ENCODE measurements around the gene ZBTB20. TPM values are rescaled to one million over a fixed set of nuclear protein-coding genes. Genes with fewer than 3 reads are reported as not detected.

Gene ZBTB20
- total and polyA plus RNA-seq, 12 donors = 0.57 to 105 (median 86.8) TPM

- H3K36me3 ChIP-seq = no peaks in the 10 kb centered on the region
- ATAC-seq (peak in 1 of 8 donors; percentile 42), DNase-seq (no peak)
- H3K27ac ChIP-seq = peak overlapping the region in 1 of 10 donors; percentile 45
- no peaks in the 10 kb centered on the region for H3K4me1 ChIP-seq
- WGBS, 2 donors = 67 to 68% methylated on average over 5 of the region's 5 CpGs
- intact Hi-C loops (cut with DNase I) = no loop called here
- no peak overlapping the region for H3K4me3 ChIP-seq
- TF ChIP-seq, protein P1, sequence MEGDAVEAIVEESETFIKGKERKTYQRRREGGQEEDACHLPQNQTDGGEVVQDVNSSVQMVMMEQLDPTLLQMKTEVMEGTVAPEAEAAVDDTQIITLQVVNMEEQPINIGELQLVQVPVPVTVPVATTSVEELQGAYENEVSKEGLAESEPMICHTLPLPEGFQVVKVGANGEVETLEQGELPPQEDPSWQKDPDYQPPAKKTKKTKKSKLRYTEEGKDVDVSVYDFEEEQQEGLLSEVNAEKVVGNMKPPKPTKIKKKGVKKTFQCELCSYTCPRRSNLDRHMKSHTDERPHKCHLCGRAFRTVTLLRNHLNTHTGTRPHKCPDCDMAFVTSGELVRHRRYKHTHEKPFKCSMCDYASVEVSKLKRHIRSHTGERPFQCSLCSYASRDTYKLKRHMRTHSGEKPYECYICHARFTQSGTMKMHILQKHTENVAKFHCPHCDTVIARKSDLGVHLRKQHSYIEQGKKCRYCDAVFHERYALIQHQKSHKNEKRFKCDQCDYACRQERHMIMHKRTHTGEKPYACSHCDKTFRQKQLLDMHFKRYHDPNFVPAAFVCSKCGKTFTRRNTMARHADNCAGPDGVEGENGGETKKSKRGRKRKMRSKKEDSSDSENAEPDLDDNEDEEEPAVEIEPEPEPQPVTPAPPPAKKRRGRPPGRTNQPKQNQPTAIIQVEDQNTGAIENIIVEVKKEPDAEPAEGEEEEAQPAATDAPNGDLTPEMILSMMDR (IDR thresholded peaks at IDR 0.05) = no peak
- H3K27me3 ChIP-seq = no peaks in the 10 kb centered on the region
- no peaks in the 10 kb centered on the region for H3K9me3 ChIP-seq
These were observed 838.3 kb downstream of the ZBTB20 start for GRCh38 chr3:114308830-114309229.

GRCh38 chr3:114308377-114308776 lies 838.7 kb downstream of the ZBTB20 start:
- WGBS, 2 donors = 80 to 82% methylated on average over 2 of the region's 2 CpGs
- no peaks in the 10 kb centered on the region for H3K9me3 ChIP-seq

GRCh38 chr3:114307832-114308231 lies 839.3 kb downstream of the ZBTB20 start:
- Histone ChIP-seq H3K4me1 (no peaks in the 10 kb centered on the region), H3K9me3 (no peaks in the 10 kb centered on the region), H3K4me3 (no peak overlapping the region), H3K27me3 (no peaks in the 10 kb centered on the region), H3K27ac (peak overlapping the region in 1 of 10 donors; percentile 49), H3K36me3 (no peaks in the 10 kb centered on the region)
- TF ChIP-seq, protein P1 (IDR thresholded peaks at IDR 0.05) = no peak
- ATAC-seq (no peak), DNase-seq (no peak)
- 75 to 88% methylated on average over 3 of the region's 3 CpGs for WGBS, 2 donors
- intact Hi-C loops (cut with DNase I) = no loop called here

More at GRCh38 chr3:114308377-114308776, 838.7 kb downstream of the ZBTB20 start:
- Histone ChIP-seq H3K27ac (peak overlapping the region in 1 of 10 donors; percentile 45), H3K4me1 (no peaks in the 10 kb centered on the region), H3K27me3 (no peaks in the 10 kb centered on the region), H3K36me3 (no peaks in the 10 kb centered on the region), H3K4me3 (no peak overlapping the region)
- ATAC-seq (no peak), DNase-seq (no peak)
- intact Hi-C loops (cut with DNase I) = no loop called here
- TF ChIP-seq, protein P1 (IDR thresholded peaks at IDR 0.05) = no peak

DNA sequence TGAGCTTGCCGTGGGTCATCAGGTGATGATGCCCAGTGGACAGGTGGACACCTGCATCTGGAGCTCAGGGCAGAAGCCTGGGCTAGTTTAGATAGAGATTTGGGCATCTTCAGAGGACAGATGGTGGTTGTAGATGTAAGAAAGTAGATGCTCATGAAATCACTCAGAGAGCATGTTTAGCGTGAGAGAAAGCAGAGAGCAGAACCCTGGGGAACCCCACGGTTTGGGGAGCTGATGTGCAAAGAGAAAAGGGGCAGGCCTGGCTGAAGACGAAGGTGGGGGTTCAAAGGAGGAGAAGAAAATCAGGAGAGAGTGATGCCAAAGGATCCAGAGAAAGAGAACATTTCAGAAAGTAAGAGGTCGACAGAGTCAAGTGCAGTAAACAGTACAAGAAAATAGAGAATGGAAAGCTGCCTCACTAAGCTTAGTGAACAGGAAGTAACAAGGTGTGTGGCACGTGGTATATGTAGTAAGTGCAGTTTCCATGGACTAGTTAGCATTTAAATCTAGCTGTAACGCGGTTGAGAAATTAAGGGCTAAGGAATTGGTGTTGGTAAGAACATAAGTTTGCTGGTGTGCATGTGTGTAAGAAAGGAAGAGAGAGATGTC lies 839.8 kb downstream of the ZBTB20 start:
- H3K27ac ChIP-seq = peak overlapping the region in 1 of 10 donors; percentile 49
- TF ChIP-seq, protein P1 (IDR thresholded peaks at IDR 0.05) = no peak
- DNase-seq = no peak
- 83 to 85% methylated on average over 8 of the region's 8 CpGs for WGBS, 2 donors
- no peaks in the 10 kb centered on the region for H3K36me3 ChIP-seq
- no peak overlapping the region for H3K4me3 ChIP-seq
- ATAC-seq = no peak
- intact Hi-C loops (cut with DNase I) = no loop called here
- no peaks in the 10 kb centered on the region for H3K27me3 ChIP-seq
- no peaks in the 10 kb centered on the region for H3K9me3 ChIP-seq
- no peaks in the 10 kb centered on the region for H3K4me1 ChIP-seq

All from heart right ventricle (tissue), 16 donors.